D341Med (cell line): ENCODE data around the gene HOMER2.
"Not testable (repeated sequence)": the region's sequence is repeated elsewhere in the genome, so short reads cannot be mapped to it uniquely, and the experiment has no call there.

Experiments
- DNase-seq: peaks from one replicate; pipeline ENCODE4 v3.0.0; 2012; ENCODE audit warnings: low spot score

HOMER2 gene

GRCh38 chr15:82831894-82832600 lies 120.5 kb downstream of the HOMER2 start:
- no peak for DNase-seq

GRCh38 chr15:82830427-82831173 lies 121.9 kb downstream of the HOMER2 start:
- no peak for DNase-seq

- DNase-seq: no peak
These were observed 123.3 kb downstream of the HOMER2 start for GRCh38 chr15:82829234-82829633.

GRCh38 chr15:82828075-82828474 lies 124.4 kb downstream of the HOMER2 start:
- no peak for DNase-seq

- DNase-seq: no peak
These were observed 129.5 kb downstream of the HOMER2 start for GRCh38 chr15:82823049-82823448.

GRCh38 chr15:82821851-82822250 lies 130.7 kb downstream of the HOMER2 start:
- DNase-seq: not testable (repeated sequence)

- not testable (repeated sequence) for DNase-seq
These were observed 131.1 kb downstream of the HOMER2 start for GRCh38 chr15:82821396-82821795.

- DNase-seq: no peak
These were observed 132.4 kb downstream of the HOMER2 start for GRCh38 chr15:82820128-82820527.

GRCh38 chr15:82812994-82813393 lies 139.5 kb downstream of the HOMER2 start:
- DNase-seq: no peak

GRCh38 chr15:82810890-82811426 lies 141.6 kb downstream of the HOMER2 start:
- no peak for DNase-seq

GRCh38 chr15:82810061-82810889 lies 142.2 kb downstream of the HOMER2 start:
- DNase-seq: peak; percentile 79

GRCh38 chr15:82809308-82810060 lies 143.0 kb downstream of the HOMER2 start, which contains the start of gene WHAMM:
Gene WHAMM (plus strand): TSS chr15:82809628. CDS start chr15:82809727, 99 bp downstream.
- DNase-seq: peak; percentile 98

- DNase-seq: no peak
These were observed 143.9 kb downstream of the HOMER2 start for GRCh38 chr15:82808634-82809041.

GRCh38 chr15:82807920-82808633 lies 144.4 kb downstream of the HOMER2 start:
- no peak for DNase-seq

- DNase-seq: no peak
These were observed 146.5 kb downstream of the HOMER2 start, which contains the start of gene FSD2 for GRCh38 chr15:82805994-82806406. Gene FSD2 (minus strand): TSS chr15:82806069. CDS start chr15:82787390, 18,679 bp downstream.

GRCh38 chr15:82804575-82804949 lies 148.0 kb downstream of the HOMER2 start:
- no peak for DNase-seq

- DNase-seq: no peak
These were observed 148.5 kb downstream of the HOMER2 start for GRCh38 chr15:82803793-82804574.

GRCh38 chr15:82802497-82802896 lies 150.0 kb downstream of the HOMER2 start:
- no peak for DNase-seq

GRCh38 chr15:82799183-82799841 lies 153.2 kb downstream of the HOMER2 start:
- DNase-seq: no peak
